GM18520 (cell line): ENCODE measurements around the gene SLC30A2.
"Not testable (repeated sequence)": the region's sequence is repeated elsewhere in the genome, so short reads cannot be mapped to it uniquely, and the experiment has no call there.

ENCODE experiments used
- ATAC-seq: cut with Tn5 transposase; IDR thresholded peaks from one replicate; pipeline ENCODE4 v1.9.1; 2021; ENCODE audit not compliant: unreplicated experiment

The SLC30A2 gene

GRCh38 chr1:26045722-26046245 is at the start of gene SLC30A2:
Gene SLC30A2, minus strand, starts transcription at chr1:26046118. Its CDS starts 222 bp downstream, at chr1:26045896.
- no peak for ATAC-seq

- no peak for ATAC-seq
Measured at GRCh38 chr1:26094677-26095383, 48.9 kb upstream of the SLC30A2 start.

- ATAC-seq = no peak
Measured at GRCh38 chr1:26094076-26094669, 48.3 kb upstream of the SLC30A2 start.

GRCh38 chr1:26093569-26093968 is 47.7 kb upstream of the SLC30A2 start:
- ATAC-seq = not testable (repeated sequence)

GRCh38 chr1:26092422-26092821 is 46.5 kb upstream of the SLC30A2 start:
- ATAC-seq = no peak

- ATAC-seq = no peak
Measured at GRCh38 chr1:26090893-26091292, 45.0 kb upstream of the SLC30A2 start.

GRCh38 chr1:26089125-26089524 is 43.2 kb upstream of the SLC30A2 start:
- no peak for ATAC-seq

GRCh38 chr1:26084844-26085243 is 38.9 kb upstream of the SLC30A2 start:
- no peak for ATAC-seq

- no peak for ATAC-seq
Measured at GRCh38 chr1:26084091-26084561, 38.2 kb upstream of the SLC30A2 start.

- ATAC-seq = no peak
Measured at GRCh38 chr1:26083208-26083607, 37.3 kb upstream of the SLC30A2 start.

GRCh38 chr1:26082020-26082350 is 36.1 kb upstream of the SLC30A2 start:
- no peak for ATAC-seq

- no peak for ATAC-seq
Measured at GRCh38 chr1:26081267-26082019, 35.5 kb upstream of the SLC30A2 start.

GRCh38 chr1:26079960-26080814 is 34.3 kb upstream of the SLC30A2 start:
- ATAC-seq = no peak

- no peak for ATAC-seq
Measured at GRCh38 chr1:26079178-26079563, 33.3 kb upstream of the SLC30A2 start.

GRCh38 chr1:26078286-26079177 is 32.6 kb upstream of the SLC30A2 start:
- no peak for ATAC-seq

GRCh38 chr1:26077524-26077923 is 31.6 kb upstream of the SLC30A2 start:
- no peak for ATAC-seq

- ATAC-seq = no peak
Measured at GRCh38 chr1:26075421-26076144, 29.7 kb upstream of the SLC30A2 start.

- no peak for ATAC-seq
Measured at GRCh38 chr1:26072305-26072704, 26.4 kb upstream of the SLC30A2 start.

GRCh38 chr1:26070963-26071342 is 25.0 kb upstream of the SLC30A2 start:
- no peak for ATAC-seq
